NAMALWA (cell line): Measurements from ENCODE around the gene KIAA1549.
A peak's percentile ranks its signal among the peaks of the same experiment; 100 is the strongest.

ENCODE experiments used
- DNase-seq: peaks from one replicate; pipeline ENCODE4 v3.0.0-alpha.2; 2015; ENCODE audit warnings: low spot score

KIAA1549 gene

GRCh38 chr7:138903859-138904435, 77.2 kb downstream of the KIAA1549 start:
- DNase-seq: no peak

- no peak for DNase-seq
Measured at GRCh38 chr7:138903186-138903820, 77.9 kb downstream of the KIAA1549 start.

- no peak for DNase-seq
Measured at GRCh38 chr7:138902161-138902560, 79.0 kb downstream of the KIAA1549 start.

- no peak for DNase-seq
Measured at GRCh38 chr7:138900035-138900828, 81.0 kb downstream of the KIAA1549 start.

GRCh38 chr7:138898802-138899201, 82.4 kb downstream of the KIAA1549 start:
- DNase-seq: no peak

- DNase-seq: no peak
Measured at GRCh38 chr7:138898255-138898654, 82.9 kb downstream of the KIAA1549 start.

- DNase-seq: no peak
Measured at GRCh38 chr7:138895679-138896078, 85.5 kb downstream of the KIAA1549 start.

- no peak for DNase-seq
Measured at GRCh38 chr7:138893258-138893657, 87.9 kb downstream of the KIAA1549 start.

- no peak for DNase-seq
Measured at GRCh38 chr7:138892812-138893211, 88.4 kb downstream of the KIAA1549 start.

GRCh38 chr7:138892006-138892630, 89.1 kb downstream of the KIAA1549 start:
- DNase-seq: no peak

GRCh38 chr7:138891446-138891810, 89.8 kb downstream of the KIAA1549 start:
- DNase-seq: no peak

GRCh38 chr7:138890499-138891445, 90.4 kb downstream of the KIAA1549 start:
- DNase-seq: no peak

GRCh38 chr7:138889582-138890498, 91.3 kb downstream of the KIAA1549 start:
- no peak for DNase-seq

GRCh38 chr7:138887872-138888656, 93.1 kb downstream of the KIAA1549 start:
- no peak for DNase-seq

GRCh38 chr7:138887085-138887710, 94.0 kb downstream of the KIAA1549 start:
- DNase-seq: no peak

- DNase-seq: peak; percentile 91
Measured at GRCh38 chr7:138886501-138886917, 94.7 kb downstream of the KIAA1549 start.

- peak; percentile 17 for DNase-seq
Measured at GRCh38 chr7:138885383-138886147, 95.6 kb downstream of the KIAA1549 start.

- DNase-seq: no peak
Measured at GRCh38 chr7:138882249-138882648, 98.9 kb downstream of the KIAA1549 start.
